GM21529 (cell line): ENCODE data around the gene TUBGCP2.

Experiments used
- ATAC-seq: cut with Tn5 transposase; IDR thresholded peaks from one replicate; pipeline ENCODE4 v1.9.1; 2021; ENCODE audit not compliant: unreplicated experiment

The TUBGCP2 gene

GRCh38 chr10:133306941-133307379, 1.7 kb downstream of the TUBGCP2 start:
- no peak for ATAC-seq

GRCh38 chr10:133306097-133306476, 2.6 kb downstream of the TUBGCP2 start:
- ATAC-seq: no peak

GRCh38 chr10:133303206-133303605, 5.5 kb downstream of the TUBGCP2 start:
- ATAC-seq: no peak

GRCh38 chr10:133302230-133302629, 6.4 kb downstream of the TUBGCP2 start:
- no peak for ATAC-seq

GRCh38 chr10:133299738-133300137, 8.9 kb downstream of the TUBGCP2 start:
- ATAC-seq: no peak

- no peak for ATAC-seq
Observed at GRCh38 chr10:133299224-133299623, 9.4 kb downstream of the TUBGCP2 start.

- ATAC-seq: no peak
Observed at GRCh38 chr10:133298466-133298865, 10.2 kb downstream of the TUBGCP2 start.

GRCh38 chr10:133297504-133297903, 11.2 kb downstream of the TUBGCP2 start:
- ATAC-seq: no peak

GRCh38 chr10:133295426-133296320, 13.0 kb downstream of the TUBGCP2 start:
- ATAC-seq: no peak

- no peak for ATAC-seq
Observed at GRCh38 chr10:133294189-133294588, 14.5 kb downstream of the TUBGCP2 start.

- no peak for ATAC-seq
Observed at GRCh38 chr10:133293810-133294119, 14.9 kb downstream of the TUBGCP2 start.

- no peak for ATAC-seq
Observed at GRCh38 chr10:133292919-133293809, 15.5 kb downstream of the TUBGCP2 start.

- no peak for ATAC-seq
Observed at GRCh38 chr10:133289761-133290160, 18.9 kb downstream of the TUBGCP2 start.

GRCh38 chr10:133287832-133288500, 20.7 kb downstream of the TUBGCP2 start:
- no peak for ATAC-seq

GRCh38 chr10:133286366-133286765, 22.3 kb downstream of the TUBGCP2 start:
- no peak for ATAC-seq

- no peak for ATAC-seq
Observed at GRCh38 chr10:133285217-133285616, 23.5 kb downstream of the TUBGCP2 start.

- ATAC-seq: no peak
Observed at GRCh38 chr10:133283931-133284330, 24.7 kb downstream of the TUBGCP2 start.

GRCh38 chr10:133282846-133283390, 25.8 kb downstream of the TUBGCP2 start:
- ATAC-seq: no peak

GRCh38 chr10:133281628-133282372, 26.9 kb downstream of the TUBGCP2 start:
- no peak for ATAC-seq

GRCh38 chr10:133281084-133281483, 27.6 kb downstream of the TUBGCP2 start:
- no peak for ATAC-seq
